ENCODE measurements around the gene SLC9A9.

Gene SLC9A9

GRCh38 chr3:143343944-143344343 is 504.3 kb downstream of the SLC9A9 start:
- Histone ChIP-seq H3K9me3 (no peaks in the 10 kb centered on the region), H3K9ac (no peak overlapping the region), H4K20me1 (no peaks in the 10 kb centered on the region), H3K27me3 (no peaks in the 10 kb centered on the region), H3K4me1 (peaks cover 6% of the 10 kb centered on the region), H3K4me2 (no peak overlapping the region), H3K27ac (no peak overlapping the region), H3K36me3 (no peaks in the 10 kb centered on the region), H3K4me3 (no peak overlapping the region)
- no peak for TF ChIP-seq Cebpa-rat (IDR thresholded peaks at IDR 0.05)

GRCh38 chr3:143343031-143343430 is 505.2 kb downstream of the SLC9A9 start:
- H3K4me3 ChIP-seq: no peak overlapping the region
- TF ChIP-seq Cebpa-rat (IDR thresholded peaks at IDR 0.05): no peak
- H3K9ac ChIP-seq: no peak overlapping the region
- no peaks in the 10 kb centered on the region for H3K36me3 ChIP-seq
- H3K27ac ChIP-seq: no peak overlapping the region
- H3K4me2 ChIP-seq: no peak overlapping the region
- no peaks in the 10 kb centered on the region for H4K20me1 ChIP-seq
- no peaks in the 10 kb centered on the region for H3K9me3 ChIP-seq
- H3K27me3 ChIP-seq: no peaks in the 10 kb centered on the region
- H3K4me1 ChIP-seq: no peaks in the 10 kb centered on the region

- no peak overlapping the region for H3K9ac ChIP-seq
- H3K27me3 ChIP-seq: no peaks in the 10 kb centered on the region
- H3K27ac ChIP-seq: no peak overlapping the region
- H3K4me1 ChIP-seq: no peaks in the 10 kb centered on the region
- no peak overlapping the region for H3K4me3 ChIP-seq
- H3K4me2 ChIP-seq: no peak overlapping the region
- no peaks in the 10 kb centered on the region for H3K9me3 ChIP-seq
- no peaks in the 10 kb centered on the region for H3K36me3 ChIP-seq
- no peak for TF ChIP-seq Cebpa-rat (IDR thresholded peaks at IDR 0.05)
- no peaks in the 10 kb centered on the region for H4K20me1 ChIP-seq
These were observed 508.8 kb downstream of the SLC9A9 start for GRCh38 chr3:143339451-143339850.

GRCh38 chr3:143337387-143337786 is 510.9 kb downstream of the SLC9A9 start:
- Histone ChIP-seq H3K4me3 (no peak overlapping the region), H3K4me1 (no peaks in the 10 kb centered on the region), H3K36me3 (no peaks in the 10 kb centered on the region), H3K9ac (no peak overlapping the region), H3K9me3 (no peaks in the 10 kb centered on the region), H3K27me3 (no peaks in the 10 kb centered on the region), H3K4me2 (no peak overlapping the region), H3K27ac (no peak overlapping the region), H4K20me1 (no peaks in the 10 kb centered on the region)
- TF ChIP-seq Cebpa-rat (IDR thresholded peaks at IDR 0.05): no peak

- no peaks in the 10 kb centered on the region for H3K27me3 ChIP-seq
- H3K4me2 ChIP-seq: no peak overlapping the region
- no peak overlapping the region for H3K4me3 ChIP-seq
- no peaks in the 10 kb centered on the region for H3K4me1 ChIP-seq
- H3K36me3 ChIP-seq: no peaks in the 10 kb centered on the region
- H3K27ac ChIP-seq: no peak overlapping the region
- H3K9ac ChIP-seq: no peak overlapping the region
- H4K20me1 ChIP-seq: no peaks in the 10 kb centered on the region
- no peaks in the 10 kb centered on the region for H3K9me3 ChIP-seq
- TF ChIP-seq Cebpa-rat (IDR thresholded peaks at IDR 0.05): no peak
These were observed 514.0 kb downstream of the SLC9A9 start for GRCh38 chr3:143334231-143334630.

GRCh38 chr3:143333367-143333766 is 514.9 kb downstream of the SLC9A9 start:
- Histone ChIP-seq H4K20me1 (no peaks in the 10 kb centered on the region), H3K27me3 (no peaks in the 10 kb centered on the region), H3K27ac (no peak overlapping the region), H3K4me2 (no peak overlapping the region), H3K9ac (no peak overlapping the region), H3K4me3 (no peak overlapping the region), H3K4me1 (no peaks in the 10 kb centered on the region), H3K9me3 (no peaks in the 10 kb centered on the region), H3K36me3 (no peaks in the 10 kb centered on the region)
- no peak for TF ChIP-seq Cebpa-rat (IDR thresholded peaks at IDR 0.05)

- no peaks in the 10 kb centered on the region for H3K36me3 ChIP-seq
- no peak overlapping the region for H3K4me3 ChIP-seq
- no peaks in the 10 kb centered on the region for H4K20me1 ChIP-seq
- no peak overlapping the region for H3K27ac ChIP-seq
- no peaks in the 10 kb centered on the region for H3K27me3 ChIP-seq
- H3K4me2 ChIP-seq: no peak overlapping the region
- H3K9me3 ChIP-seq: no peaks in the 10 kb centered on the region
- no peak overlapping the region for H3K9ac ChIP-seq
- no peak for TF ChIP-seq Cebpa-rat (IDR thresholded peaks at IDR 0.05)
- peaks cover 6% of the 10 kb centered on the region for H3K4me1 ChIP-seq
These were observed 516.2 kb downstream of the SLC9A9 start for GRCh38 chr3:143332026-143332425.

- Histone ChIP-seq H3K36me3 (no peaks in the 10 kb centered on the region), H3K4me3 (no peak overlapping the region), H4K20me1 (no peaks in the 10 kb centered on the region), H3K4me1 (peaks cover 13% of the 10 kb centered on the region), H3K4me2 (no peak overlapping the region), H3K27ac (no peak overlapping the region), H3K9ac (no peak overlapping the region), H3K9me3 (no peaks in the 10 kb centered on the region), H3K27me3 (no peaks in the 10 kb centered on the region)
- TF ChIP-seq Cebpa-rat (IDR thresholded peaks at IDR 0.05): no peak
These were observed 516.9 kb downstream of the SLC9A9 start for GRCh38 chr3:143331350-143331749.

GRCh38 chr3:143330296-143330868 is 517.9 kb downstream of the SLC9A9 start:
- Histone ChIP-seq H3K9ac (no peak overlapping the region), H3K27ac (no peak overlapping the region)
- TF ChIP-seq Cebpa-rat (IDR thresholded peaks at IDR 0.05): no peak

GRCh38 chr3:143329567-143330211 is 518.6 kb downstream of the SLC9A9 start:
- H3K4me1 ChIP-seq: peaks cover 15% of the 10 kb centered on the region
- H4K20me1 ChIP-seq: no peaks in the 10 kb centered on the region
- no peak overlapping the region for H3K9ac ChIP-seq
- H3K9me3 ChIP-seq: no peaks in the 10 kb centered on the region
- H3K36me3 ChIP-seq: no peaks in the 10 kb centered on the region
- TF ChIP-seq Cebpa-rat (IDR thresholded peaks at IDR 0.05): no peak
- no peak overlapping the region for H3K4me2 ChIP-seq
- no peak overlapping the region for H3K4me3 ChIP-seq
- no peaks in the 10 kb centered on the region for H3K27me3 ChIP-seq
- H3K27ac ChIP-seq: no peak overlapping the region

More at GRCh38 chr3:143330296-143330868, 517.9 kb downstream of the SLC9A9 start:
- Histone ChIP-seq H3K36me3 (no peaks in the 10 kb centered on the region), H4K20me1 (no peaks in the 10 kb centered on the region), H3K27me3 (no peaks in the 10 kb centered on the region), H3K9me3 (no peaks in the 10 kb centered on the region), H3K4me2 (no peak overlapping the region), H3K4me1 (peaks cover 15% of the 10 kb centered on the region), H3K4me3 (no peak overlapping the region)
